Cardiac muscle cell (in vitro differentiated cells and primary cell): ENCODE data around the gene NDUFV1. TPM values are rescaled to one million over a fixed set of nuclear protein-coding genes. Genes with fewer than 3 reads are reported as not detected.

Source experiments
- DNase-seq, 2 donors: peaks; one replicate each; pipeline versions ENCODE4 v3.0.0 to v3.0.0-alpha.2; 2010 to 2017; ENCODE audit warnings: low read depth in 1 of 2, low spot score in 1 of 2
- H3K27ac ChIP-seq: fragments of 200-600 bp; sonication (generic); 2 replicates; pipeline ENCODE4 v1.5.1; 2016
- H3K27me3 ChIP-seq: fragments of 200-600 bp; sonication (generic); 2 replicates; pipeline ENCODE4 v1.6.0; 2016; ENCODE audit warnings: control low read depth
- H3K36me3 ChIP-seq: fragments of 200-600 bp; sonication (generic); 2 replicates; pipeline ENCODE4 v1.5.1; 2016; ENCODE audit warnings: control low read depth
- H3K4me1 ChIP-seq: fragments of 200-600 bp; sonication (generic); 2 replicates; pipeline ENCODE4 v1.8.1; 2017; ENCODE audit warnings: low read depth, mild to moderate bottlenecking, mixed run types
- H3K4me3 ChIP-seq: fragments of 200-600 bp; sonication (generic); 2 replicates; pipeline ENCODE4 v1.5.1; 2016; ENCODE audit warnings: mild to moderate bottlenecking
- H3K9me3 ChIP-seq: fragments of 200-600 bp; sonication (generic); 2 replicates; pipeline ENCODE4 v1.5.1; 2017; ENCODE audit warnings: low read depth, mild to moderate bottlenecking, control low read depth
- CTCF ChIP-seq: IDR thresholded peaks from 2 replicates; pipeline ENCODE4 v1.5.1; 2012; ENCODE audit warnings: low read depth, mild to moderate bottlenecking, low read length
- polyA plus RNA-seq: library from polyadenylated mRNA; unstranded; fragments of >200 nt; fragmentation: Nextera tagmentation; extraction: Ambion mirVana; gene quantifications from 2 replicates; pipeline ENCODE4 v1.2.1, GENCODE V29; 2016
- total RNA-seq: library from RNA; depleted of rRNA; stranded (reverse); fragments of >200 nt; gene quantifications from 2 replicates; pipeline ENCODE4 v1.2.3, GENCODE V29; 2016

The NDUFV1 gene
- total and polyA plus RNA-seq, 2 experiments from 2014 or later: 449 to 526 TPM

- TF ChIP-seq CTCF: peak; percentile 14
- Histone ChIP-seq H3K9me3 (no peaks in the 10 kb centered on the region), H3K36me3 (no peaks in the 10 kb centered on the region), H3K4me1 (no peaks in the 10 kb centered on the region), H3K27ac (no peak overlapping the region), H3K27me3 (no peaks in the 10 kb centered on the region), H3K4me3 (no peak overlapping the region)
- DNase-seq: peak in 1 of 2 donors; percentile 57
Measured at GRCh38 chr11:67648140-67648795, 41.5 kb downstream of the NDUFV1 start.

GRCh38 chr11:67648796-67649613 lies 42.3 kb downstream of the NDUFV1 start:
- DNase-seq: no peak
- H3K36me3 ChIP-seq: no peaks in the 10 kb centered on the region
- no peak for TF ChIP-seq CTCF
- no peak overlapping the region for H3K4me3 ChIP-seq
- H3K27me3 ChIP-seq: no peaks in the 10 kb centered on the region
- no peaks in the 10 kb centered on the region for H3K9me3 ChIP-seq
- H3K4me1 ChIP-seq: no peaks in the 10 kb centered on the region
- no peak overlapping the region for H3K27ac ChIP-seq

GRCh38 chr11:67649634-67650510 lies 43.1 kb downstream of the NDUFV1 start:
- H3K27ac ChIP-seq: no peak overlapping the region
- no peaks in the 10 kb centered on the region for H3K27me3 ChIP-seq

GRCh38 chr11:67651976-67652781 lies 45.4 kb downstream of the NDUFV1 start:
- no peak overlapping the region for H3K27ac ChIP-seq
- TF ChIP-seq CTCF: no peak

More at GRCh38 chr11:67649634-67650510, 43.1 kb downstream of the NDUFV1 start:
- H3K9me3 ChIP-seq: no peaks in the 10 kb centered on the region
- H3K4me3 ChIP-seq: no peak overlapping the region
- no peak for DNase-seq
- no peaks in the 10 kb centered on the region for H3K36me3 ChIP-seq
- H3K4me1 ChIP-seq: no peaks in the 10 kb centered on the region
- TF ChIP-seq CTCF: no peak

More at GRCh38 chr11:67651976-67652781, 45.4 kb downstream of the NDUFV1 start:
- H3K36me3 ChIP-seq: no peaks in the 10 kb centered on the region
- H3K4me1 ChIP-seq: no peaks in the 10 kb centered on the region
- H3K4me3 ChIP-seq: no peak overlapping the region
- no peaks in the 10 kb centered on the region for H3K9me3 ChIP-seq
- no peaks in the 10 kb centered on the region for H3K27me3 ChIP-seq
- DNase-seq: no peak
